ENCODE results near the gene MTCL1.

MTCL1 gene

GRCh38 chr18:8766559-8767293, 61.4 kb downstream of the MTCL1 start:
- DNase-seq (ENCODE audit: low read depth in 2 of 3, low spot score in 1 of 3), result no peak

DNA sequence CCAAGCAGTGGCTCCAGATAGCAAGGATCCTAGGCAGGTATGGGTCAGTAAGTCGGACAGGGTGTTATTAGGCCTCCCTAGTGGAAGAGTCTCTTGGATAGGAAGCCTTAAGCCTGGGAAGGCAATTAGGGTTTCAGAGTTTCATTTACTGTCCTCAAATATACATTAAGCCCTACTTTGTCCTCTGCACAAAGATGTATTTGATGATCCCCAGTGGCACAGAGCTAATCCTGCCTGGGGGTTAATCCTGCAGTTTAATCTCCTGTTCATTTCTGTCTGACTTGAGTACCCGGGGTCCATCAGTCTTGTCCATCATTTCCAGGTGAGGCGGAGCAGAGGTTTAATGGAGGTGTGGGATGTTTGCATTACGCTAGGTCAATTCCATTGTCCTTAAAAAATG, 62.0 kb downstream of the MTCL1 start:
- no peak for DNase-seq (ENCODE audit: low read depth in 2 of 3, low spot score in 1 of 3)

DNA sequence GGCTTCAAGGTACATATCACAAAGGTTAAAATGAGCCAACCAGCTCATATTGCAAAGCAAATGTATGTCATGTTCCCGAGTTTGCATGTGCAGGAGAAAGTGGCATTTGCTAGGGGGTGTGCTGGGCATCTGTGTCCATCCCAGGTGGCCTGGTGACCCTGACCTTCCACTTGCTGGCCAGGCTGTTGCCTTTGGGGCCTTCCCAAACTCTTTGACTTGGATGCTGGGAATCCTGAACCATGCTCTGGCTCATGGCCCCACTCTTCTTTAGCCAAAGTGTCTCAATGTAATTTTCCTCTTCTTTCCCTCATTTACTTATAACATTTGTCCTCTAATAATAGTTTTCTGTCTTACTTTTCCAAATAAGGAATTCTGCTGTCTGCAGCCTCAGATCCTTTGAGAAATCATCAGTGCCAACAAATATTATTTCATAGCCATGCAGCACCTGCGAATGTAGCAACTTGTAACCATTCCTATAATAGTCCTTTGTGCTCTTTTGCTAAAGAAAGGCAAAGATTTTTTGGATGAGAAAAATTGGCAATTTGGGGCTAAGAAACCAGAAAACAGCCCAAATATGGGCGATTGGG, 64.2 kb downstream of the MTCL1 start:
- no peak for DNase-seq (ENCODE audit: low read depth in 2 of 3, low spot score in 1 of 3)

DNA sequence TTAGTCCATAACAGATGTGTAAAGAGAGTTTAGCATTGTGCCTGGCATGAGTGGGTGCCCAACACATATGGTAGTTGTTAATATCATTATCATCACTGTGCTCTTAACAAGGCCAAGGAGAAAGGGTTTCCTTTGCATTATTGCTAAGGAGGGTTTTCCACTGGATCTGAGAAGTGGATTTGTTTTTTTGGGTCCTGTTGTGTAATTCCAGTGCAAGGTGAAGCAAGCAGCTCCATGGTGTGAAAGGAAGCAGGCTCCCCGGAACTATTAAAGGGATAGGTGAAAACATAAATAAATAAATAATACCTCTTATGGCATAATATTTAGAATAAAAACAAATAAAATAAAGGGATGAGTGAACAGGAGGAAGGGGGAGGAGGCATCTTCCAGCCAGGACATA, 65.3 kb downstream of the MTCL1 start:
- no peak for DNase-seq (ENCODE audit: low read depth in 2 of 3, low spot score in 1 of 3)

DNA sequence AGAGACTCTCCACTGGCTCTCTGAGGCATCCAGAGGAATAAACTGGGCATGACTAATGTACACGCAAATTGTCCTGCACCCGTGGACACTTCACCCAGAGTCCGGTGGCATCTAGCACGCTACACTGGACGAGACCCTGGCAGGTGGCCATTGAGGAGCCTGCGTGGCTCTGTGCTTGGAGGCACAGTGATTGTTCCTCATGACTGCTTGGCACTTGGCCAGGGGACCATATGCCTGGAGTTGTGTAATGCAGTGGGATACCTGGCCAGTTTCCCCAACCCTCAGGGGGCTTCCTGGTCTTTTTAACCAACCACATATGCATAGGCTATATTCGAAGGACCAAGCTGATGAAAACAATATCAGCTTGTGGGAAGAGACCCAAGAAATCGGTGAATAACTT, 66.6 kb downstream of the MTCL1 start:
- DNase-seq (ENCODE audit: low read depth in 2 of 3, low spot score in 1 of 3), result no peak

- DNase-seq (ENCODE audit: low read depth in 2 of 3, low spot score in 1 of 3), result no peak
Observed at GRCh38 chr18:8773980-8774379, 68.6 kb downstream of the MTCL1 start.

DNA sequence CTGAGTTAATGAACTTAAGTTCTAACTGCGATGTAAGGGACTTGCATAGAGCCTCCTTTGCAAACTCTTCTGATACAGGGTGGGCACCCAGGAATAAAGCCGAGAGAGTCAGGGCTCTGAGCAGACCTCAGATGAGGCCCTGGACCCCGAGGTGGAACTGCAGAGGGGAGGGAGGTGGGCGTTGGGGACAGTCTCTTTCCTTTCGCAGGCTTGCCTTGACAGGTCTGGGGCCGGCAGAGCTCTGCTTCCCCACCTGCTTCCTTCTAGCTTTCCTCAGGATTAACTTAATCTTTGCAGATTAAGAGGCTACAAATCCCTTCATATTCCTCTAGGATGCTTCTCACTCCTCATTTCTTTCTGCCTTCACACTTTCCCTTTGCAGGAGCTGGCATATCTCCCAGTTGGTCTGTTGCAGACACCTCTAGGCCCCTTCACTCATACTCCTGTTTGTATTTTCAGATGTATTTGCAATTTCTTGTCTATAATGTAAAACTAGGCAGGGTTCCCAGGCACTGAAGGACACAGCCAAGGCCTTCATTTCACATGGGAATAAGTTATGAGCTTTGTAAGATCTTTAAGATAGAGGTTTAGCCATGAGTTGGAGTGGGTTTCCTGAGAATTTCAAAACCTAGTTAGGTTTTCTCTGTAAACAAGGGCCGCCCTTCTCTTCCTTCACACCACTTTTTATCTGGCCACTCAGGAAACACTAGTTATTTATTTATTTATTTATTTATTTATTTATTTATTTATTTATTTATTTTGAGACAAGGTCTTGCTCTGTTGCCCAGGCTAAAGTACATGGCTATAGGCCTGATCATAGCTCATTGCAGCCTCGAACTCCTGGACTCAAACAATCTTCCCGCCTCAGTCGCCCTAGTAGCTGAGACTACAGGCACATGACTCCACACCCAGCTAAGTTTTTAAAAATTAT, 70.9 kb downstream of the MTCL1 start:
- no peak for DNase-seq (ENCODE audit: low read depth in 2 of 3, low spot score in 1 of 3)

- no peak for DNase-seq (ENCODE audit: low read depth in 2 of 3, low spot score in 1 of 3)
Observed at GRCh38 chr18:8777846-8778245, 72.5 kb downstream of the MTCL1 start.

DNA sequence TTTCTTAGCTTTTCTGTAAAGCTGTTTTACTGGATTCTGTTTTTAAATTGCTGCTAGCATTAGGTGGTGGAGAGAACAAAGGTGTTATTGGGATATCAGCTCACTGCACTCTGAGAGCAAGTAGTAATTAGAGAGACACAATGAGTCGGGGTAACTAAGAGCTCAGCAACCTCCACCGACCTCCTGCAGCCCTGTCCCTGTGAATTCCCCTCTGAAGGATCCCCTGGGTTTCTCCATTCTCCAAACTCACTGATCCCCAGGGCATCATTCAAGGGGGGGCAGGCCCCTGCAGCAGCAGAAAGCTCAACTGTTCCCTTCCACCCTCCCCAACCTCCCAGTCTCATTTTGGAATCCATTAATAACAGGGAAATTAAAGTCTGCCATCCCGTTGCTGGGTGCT, 73.0 kb downstream of the MTCL1 start:
- no peak for DNase-seq (ENCODE audit: low read depth in 2 of 3, low spot score in 1 of 3)

GRCh38 chr18:8778824-8779223, 73.5 kb downstream of the MTCL1 start:
- DNase-seq (ENCODE audit: low read depth in 2 of 3, low spot score in 1 of 3), result no peak

- no peak for DNase-seq (ENCODE audit: low read depth in 2 of 3, low spot score in 1 of 3)
Observed at GRCh38 chr18:8779251-8779650, 73.9 kb downstream of the MTCL1 start.

DNA sequence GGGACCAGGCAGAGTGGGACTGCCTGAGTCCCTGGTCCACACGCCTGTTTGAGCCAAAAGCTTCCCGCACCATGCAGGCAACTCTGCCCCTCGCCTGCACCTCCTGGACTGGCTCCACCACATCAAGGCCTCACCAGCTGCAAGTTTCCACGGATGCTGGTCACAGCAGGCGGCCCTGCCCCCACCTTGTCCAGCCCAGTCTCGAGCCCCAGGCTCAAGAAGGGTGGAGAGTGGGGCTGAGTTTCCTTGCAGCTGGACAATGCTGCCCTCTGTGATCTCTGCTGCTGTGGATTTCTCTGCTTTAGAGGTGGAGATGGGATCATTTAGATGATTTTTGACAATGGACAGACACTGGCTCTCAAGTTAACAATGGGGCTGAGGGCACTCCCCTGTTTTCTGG, 74.9 kb downstream of the MTCL1 start:
- DNase-seq (ENCODE audit: low read depth in 2 of 3, low spot score in 1 of 3), result no peak

DNA sequence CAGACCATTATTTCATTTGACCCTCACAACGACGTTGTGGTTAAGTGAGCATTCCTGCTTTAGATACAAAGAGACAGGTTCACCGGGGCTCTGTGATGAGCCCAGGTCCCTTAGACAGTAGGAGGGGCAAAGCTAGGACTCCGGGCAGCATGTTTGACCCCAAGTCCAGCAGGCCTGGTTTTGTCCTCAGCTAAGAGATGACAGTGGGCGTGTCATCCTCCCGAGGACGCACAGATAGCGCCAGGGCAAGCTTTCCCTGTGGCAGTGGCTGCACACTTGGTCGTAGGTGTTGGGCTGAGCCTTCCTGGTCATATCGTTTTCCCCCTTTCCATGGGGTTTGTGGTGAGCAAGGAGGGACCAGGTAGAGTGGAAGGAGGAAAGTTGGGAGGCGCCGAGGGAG, 76.3 kb downstream of the MTCL1 start:
- no peak for DNase-seq (ENCODE audit: low read depth in 2 of 3, low spot score in 1 of 3)

GRCh38 chr18:8783335-8783993, 78.1 kb downstream of the MTCL1 start:
- DNase-seq (ENCODE audit: low read depth in 2 of 3, low spot score in 1 of 3), result no peak

DNA sequence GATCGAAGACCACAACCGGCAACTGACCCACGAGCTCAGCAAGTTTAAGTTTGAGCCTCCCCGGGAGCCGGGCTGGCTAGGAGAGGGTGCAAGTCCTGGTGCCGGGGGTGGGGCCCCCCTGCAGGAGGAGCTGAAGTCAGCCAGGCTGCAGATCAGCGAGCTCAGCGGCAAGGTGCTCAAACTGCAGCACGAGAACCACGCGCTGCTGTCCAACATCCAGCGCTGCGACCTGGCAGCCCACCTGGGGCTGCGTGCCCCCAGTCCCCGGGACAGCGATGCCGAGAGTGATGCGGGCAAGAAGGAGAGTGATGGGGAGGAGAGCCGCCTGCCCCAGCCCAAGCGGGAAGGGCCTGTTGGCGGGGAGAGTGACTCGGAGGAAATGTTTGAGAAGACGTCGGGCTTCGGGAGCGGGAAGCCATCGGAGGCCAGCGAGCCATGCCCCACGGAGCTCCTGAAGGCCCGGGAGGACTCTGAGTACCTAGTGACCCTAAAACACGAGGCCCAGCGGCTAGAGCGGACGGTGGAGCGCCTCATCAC, 78.7 kb downstream of the MTCL1 start:
- DNase-seq (ENCODE audit: low read depth in 2 of 3, low spot score in 1 of 3), result no peak

DNA sequence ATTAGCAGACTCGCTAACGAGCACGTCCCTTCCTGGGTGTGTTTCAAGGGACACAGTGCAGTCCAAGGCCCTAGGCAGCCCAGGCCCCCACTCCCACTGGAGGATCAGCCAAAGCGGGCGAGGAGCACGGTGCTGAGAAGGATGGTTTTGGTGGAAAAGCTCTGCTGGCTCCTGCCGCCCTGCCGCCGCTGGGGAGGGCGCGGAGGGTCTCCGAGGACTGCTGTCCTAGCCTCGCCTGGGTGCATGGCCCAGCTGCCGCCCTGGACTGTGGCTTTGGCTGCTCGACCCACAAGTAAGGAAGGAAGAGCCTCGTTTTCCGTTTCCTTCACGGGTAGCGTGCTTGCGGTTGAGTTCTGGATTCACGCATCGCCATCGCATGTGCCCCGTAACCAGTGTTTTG, 79.9 kb downstream of the MTCL1 start:
- DNase-seq (ENCODE audit: low read depth in 2 of 3, low spot score in 1 of 3), result no peak

GRCh38 chr18:8785855-8786482, 80.6 kb downstream of the MTCL1 start:
- DNase-seq (ENCODE audit: low read depth in 2 of 3, low spot score in 1 of 3), result no peak

DNA sequence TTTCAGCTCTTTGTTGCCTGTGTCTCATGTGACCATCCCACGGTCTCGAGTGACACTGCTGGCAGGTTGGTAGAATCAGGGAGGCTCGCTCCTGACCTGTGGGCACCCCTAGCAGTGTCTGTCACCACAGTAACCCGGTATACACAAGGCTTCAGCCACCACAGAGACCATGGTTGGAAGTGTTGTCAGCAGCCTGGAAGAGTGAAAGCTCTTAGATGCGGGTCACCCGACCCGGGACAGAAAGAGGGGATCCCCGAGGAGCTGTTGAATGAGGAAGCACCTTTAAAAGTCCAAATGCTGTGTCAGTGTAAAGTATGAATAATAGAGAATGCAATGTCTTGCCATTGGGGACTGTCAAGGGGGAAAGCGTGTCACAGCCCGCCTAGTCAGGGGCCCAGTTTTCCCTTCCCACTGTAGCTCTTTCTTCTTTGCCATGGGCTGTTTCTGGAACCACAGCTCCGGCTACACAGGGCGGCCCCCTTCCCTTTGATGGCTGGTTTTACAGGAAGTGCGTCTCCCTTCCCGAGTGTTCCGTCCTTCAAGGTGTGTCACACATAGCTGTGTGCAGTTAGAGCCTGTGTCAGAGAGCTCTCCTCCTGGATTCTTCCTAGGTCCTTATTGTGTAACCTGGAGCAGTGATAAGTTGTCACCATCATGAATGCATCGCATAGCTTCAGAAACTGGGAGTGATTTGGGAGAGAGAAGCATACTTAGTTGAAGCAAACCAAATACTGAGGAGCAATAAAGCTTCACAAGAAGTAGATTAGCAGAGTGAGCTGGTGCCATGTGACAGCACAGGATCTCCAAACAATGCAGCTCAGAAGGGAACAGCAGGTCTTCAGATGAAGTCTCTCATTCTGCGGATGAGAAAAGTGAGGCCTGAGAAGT, 81.4 kb downstream of the MTCL1 start:
- no peak for DNase-seq (ENCODE audit: low read depth in 2 of 3, low spot score in 1 of 3)

GRCh38 chr18:8787371-8787670, 82.0 kb downstream of the MTCL1 start:
- no peak for DNase-seq (ENCODE audit: low read depth in 2 of 3, low spot score in 1 of 3)

GRCh38 chr18:8787794-8788193, 82.4 kb downstream of the MTCL1 start:
- no peak for DNase-seq (ENCODE audit: low read depth in 2 of 3, low spot score in 1 of 3)
